Progenitor cell of endocrine pancreas (in vitro differentiated cells): ENCODE measurements around the gene NTN1. TPM values are rescaled to one million over a fixed set of nuclear protein-coding genes. Genes with fewer than 3 reads are reported as not detected.

Experiments used
- DNase-seq: peaks from one replicate; pipeline ENCODE4 v3.0.0; 2021; ENCODE audit warnings: low spot score; ENCODE audit not compliant: unreplicated experiment
- H3K27ac Mint-ChIP-seq: 2 replicates; pipeline ENCODE4 v1.8.0; 2021; ENCODE audit warnings: mild to moderate bottlenecking, moderate library complexity, mixed read lengths
- H3K27me3 Mint-ChIP-seq: 2 replicates; pipeline ENCODE4 v1.8.0; 2021; ENCODE audit warnings: mixed read lengths
- H3K36me3 Mint-ChIP-seq: 2 replicates; pipeline ENCODE4 v1.8.0; 2022; ENCODE audit warnings: mixed read lengths; ENCODE audit not compliant: insufficient read depth
- H3K4me1 Mint-ChIP-seq: 2 replicates; pipeline ENCODE4 v1.8.0; 2021; ENCODE audit warnings: low read depth, mixed read lengths
- H3K4me3 Mint-ChIP-seq: 2 replicates; pipeline ENCODE4 v1.8.0; 2021; ENCODE audit warnings: low read depth, mild to moderate bottlenecking, moderate library complexity, mixed read lengths
- H3K9me3 Mint-ChIP-seq: 2 replicates; pipeline ENCODE4 v1.8.0; 2021; ENCODE audit warnings: low read depth, mixed read lengths
- CTCF ChIP-seq: fragments of 200-600 bp; sonication (generic); IDR thresholded peaks from one replicate; pipeline ENCODE4 v1.5.0; 2021; ENCODE audit warnings: antibody characterized with exemption, mild to moderate bottlenecking; ENCODE audit not compliant: unreplicated experiment
- total RNA-seq: library from RNA; stranded (reverse); gene quantifications from 2 replicates; pipeline ENCODE4 v1.2.1, GENCODE V29; 2021

Gene NTN1
- total RNA-seq, 1 donor from 2014 or later: 4.4 TPM

- TF ChIP-seq CTCF: no peak
- no peak overlapping the region for H3K4me3 Mint-ChIP-seq
- no peaks in the 10 kb centered on the region for H3K9me3 Mint-ChIP-seq
Measured at GRCh38 chr17:9200699-9201359, 179.5 kb downstream of the NTN1 start.

GRCh38 chr17:9202532-9202931 is 181.2 kb downstream of the NTN1 start:
- Mint-ChIP-seq H3K27ac (no peak overlapping the region), H3K4me3 (no peak overlapping the region), H3K9me3 (no peaks in the 10 kb centered on the region), H3K27me3 (peaks cover 62% of the 10 kb centered on the region), H3K4me1 (peaks cover 18% of the 10 kb centered on the region), H3K36me3 (no peaks in the 10 kb centered on the region)
- no peak for DNase-seq
- no peak for TF ChIP-seq CTCF

More at GRCh38 chr17:9200699-9201359, 179.5 kb downstream of the NTN1 start:
- no peak overlapping the region for H3K27ac Mint-ChIP-seq
- H3K4me1 Mint-ChIP-seq: peaks cover 17% of the 10 kb centered on the region
- H3K36me3 Mint-ChIP-seq: no peaks in the 10 kb centered on the region
- no peak for DNase-seq
- peaks cover 65% of the 10 kb centered on the region for H3K27me3 Mint-ChIP-seq

GRCh38 chr17:9203771-9204425 is 182.6 kb downstream of the NTN1 start:
- no peak for TF ChIP-seq CTCF
- H3K27ac Mint-ChIP-seq: no peak overlapping the region
- no peaks in the 10 kb centered on the region for H3K36me3 Mint-ChIP-seq

GRCh38 chr17:9204637-9205329 is 183.5 kb downstream of the NTN1 start:
- H3K9me3 Mint-ChIP-seq: no peaks in the 10 kb centered on the region
- H3K27me3 Mint-ChIP-seq: peaks cover 62% of the 10 kb centered on the region
- H3K36me3 Mint-ChIP-seq: no peaks in the 10 kb centered on the region
- no peak overlapping the region for H3K4me3 Mint-ChIP-seq
- DNase-seq: no peak
- no peak for TF ChIP-seq CTCF
- no peak overlapping the region for H3K27ac Mint-ChIP-seq
- peaks cover 18% of the 10 kb centered on the region for H3K4me1 Mint-ChIP-seq

More at GRCh38 chr17:9203771-9204425, 182.6 kb downstream of the NTN1 start:
- Mint-ChIP-seq H3K27me3 (peaks cover 62% of the 10 kb centered on the region), H3K9me3 (no peaks in the 10 kb centered on the region), H3K4me3 (no peak overlapping the region), H3K4me1 (peaks cover 18% of the 10 kb centered on the region)
- no peak for DNase-seq
